Left lung (tissue), 10 donors: ENCODE measurements around the gene ZAR1L. TPM values are rescaled to one million over a fixed set of nuclear protein-coding genes. Genes with fewer than 3 reads are reported as not detected.

Experiments
- ATAC-seq: fragments of 200-7000 bp; cut with Tn5 transposase; one replicate; pipeline ENCODE4 v1.9.1; 2020; ENCODE audit warnings: moderate library complexity
- DNase-seq, 4 donors: peaks; one replicate each; pipeline ENCODE4 v3.0.0-alpha.2; 2013 to 2020
- H3K27ac ChIP-seq, 2 donors: fragments of 200-600 bp; sonication (generic) in 1 of 2; one replicate each; pipeline versions ENCODE4 v1.5.0 to v1.8.0; 2020 to 2021
- H3K27me3 ChIP-seq, 2 donors: fragments of 200-600 bp; sonication (generic) in 1 of 2; one replicate each; pipeline versions ENCODE4 v1.5.0 to v1.8.0; 2020 to 2021
- H3K36me3 ChIP-seq, 2 donors: fragments of 200-600 bp; sonication (generic) in 1 of 2; one replicate each; pipeline versions ENCODE4 v1.5.0 to v1.8.0; 2020 to 2021
- H3K4me1 ChIP-seq, 2 donors: fragments of 200-600 bp; one replicate each; pipeline ENCODE4 v1.8.0; 2021
- H3K4me3 ChIP-seq, 2 donors: fragments of 200-600 bp; sonication (generic) in 1 of 2; one replicate each; pipeline versions ENCODE4 v1.5.0 to v1.8.0; 2020 to 2021; ENCODE audit warnings: mild to moderate bottlenecking in 1 of 2
- H3K9me3 ChIP-seq, 2 donors: fragments of 200-600 bp; sonication (generic) in 1 of 2; one replicate each; pipeline versions ENCODE4 v1.5.0 to v1.8.0; 2020 to 2021
- CTCF ChIP-seq, 2 donors: fragments of 200-600 bp; sonication (generic) in 1 of 2; IDR thresholded peaks; one replicate each; pipeline versions ENCODE4 v1.5.0 to v1.8.0; 2021; ENCODE audit warnings: antibody characterized with exemption in 2 of 2
- intact Hi-C, 2 donors: fragments of 100-400 bp; cut with DNase I; formaldehyde crosslinking; loops; one replicate each; pipeline versions ENCODE4 v1.11.2 to v1.14.2; 2022
- polyA plus RNA-seq, 6 donors: library from polyadenylated mRNA; unstranded; fragments of 120-200 nt; gene quantifications; one replicate each; pipeline ENCODE4 v1.2.1, GENCODE V29; 2013; ENCODE audit not compliant: insufficient read length in 6 of 6
- total RNA-seq, 2 donors: library from RNA; stranded (reverse); fragmentation: NEBNext Ultra II Directional; extraction: Animal tissue kit (Norgen Biotek cat#: 25700); gene quantifications; one replicate each; pipeline ENCODE4 v1.2.1, GENCODE V29; 2021
- donor health status: DM: no; HTN: yes; CAD: no.
- donor health status: DM: no; HTN: no; CAD: no.

ZAR1L gene
- total and polyA plus RNA-seq, 8 donors = not detected

DNA sequence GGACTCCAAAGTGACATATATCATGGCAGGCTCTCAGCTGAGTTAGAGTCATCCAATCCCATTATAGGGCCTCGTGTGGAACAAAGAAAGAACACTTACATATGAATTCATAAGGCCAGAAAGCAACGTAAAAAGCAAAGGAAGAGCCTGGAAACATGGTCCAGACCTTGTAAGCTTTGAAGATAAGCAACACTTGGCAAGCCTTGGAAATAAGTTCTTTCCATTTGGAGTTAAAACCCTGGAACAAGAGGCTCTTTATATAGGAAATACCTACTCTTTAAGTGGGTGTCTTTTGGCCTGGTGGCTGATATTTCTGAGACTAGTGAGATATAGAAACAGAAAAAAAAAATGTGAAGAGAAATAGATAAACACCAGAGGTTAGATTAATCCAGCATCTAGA is 49.4 kb downstream of the ZAR1L start:
- Histone ChIP-seq H3K4me1 (peaks cover 8 to 25% of the 10 kb centered on the region in 2 donors), H3K27ac (peak overlapping the region in 1 of 2 donors; percentile 48), H3K4me3 (no peak overlapping the region), H3K27me3 (no peaks in the 10 kb centered on the region), H3K36me3 (peaks cover 0 to 73% of the 10 kb centered on the region in 2 donors), H3K9me3 (no peaks in the 10 kb centered on the region)
- no peak for DNase-seq
- ATAC-seq = no peak
- intact Hi-C loops = no loop called here
- no peak for TF ChIP-seq CTCF (IDR thresholded peaks at IDR 0.05)

GRCh38 chr13:32264407-32264806 is 50.8 kb downstream of the ZAR1L start:
- Histone ChIP-seq H3K27me3 (no peaks in the 10 kb centered on the region), H3K4me1 (peaks cover 10 to 27% of the 10 kb centered on the region in 2 donors), H3K27ac (peak overlapping the region in 1 of 2 donors; percentile 48), H3K36me3 (peaks cover 0 to 61% of the 10 kb centered on the region in 2 donors), H3K4me3 (no peak overlapping the region), H3K9me3 (no peaks in the 10 kb centered on the region)
- TF ChIP-seq CTCF (IDR thresholded peaks at IDR 0.05) = no peak
- intact Hi-C loops = no loop called here
- peak in 1 of 4 donors; percentile 43 for DNase-seq
- peak; percentile 12 for ATAC-seq

DNA sequence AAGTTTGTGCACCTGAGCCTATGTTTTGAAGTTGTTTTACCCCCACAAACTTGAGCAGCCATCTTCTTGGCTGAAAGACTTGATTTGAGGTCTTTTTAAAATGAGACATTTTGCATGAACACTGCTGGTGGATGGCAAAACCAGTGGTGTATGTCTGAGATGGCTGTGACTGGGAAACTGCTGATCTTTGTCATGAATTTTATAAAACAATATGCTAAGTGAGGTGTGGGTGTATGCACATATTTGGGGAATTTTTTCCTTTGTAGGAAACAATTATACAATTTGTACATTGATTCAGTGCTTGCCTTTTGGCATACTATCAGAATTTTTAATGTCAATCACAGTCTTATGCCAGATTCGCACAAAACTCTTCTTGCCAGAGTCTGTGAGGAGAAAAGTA is 52.5 kb downstream of the ZAR1L start:
- H3K4me3 ChIP-seq = no peak overlapping the region
- no peak for TF ChIP-seq CTCF (IDR thresholded peaks at IDR 0.05)
- H3K36me3 ChIP-seq = peaks cover 0 to 46% of the 10 kb centered on the region in 2 donors
- peak overlapping the region; percentile 38 to 60 for H3K27ac ChIP-seq
- peaks cover 10 to 27% of the 10 kb centered on the region in 2 donors for H3K4me1 ChIP-seq
- no peaks in the 10 kb centered on the region for H3K9me3 ChIP-seq
- DNase-seq = no peak
- no peak for ATAC-seq
- intact Hi-C loops = no loop called here
- no peaks in the 10 kb centered on the region for H3K27me3 ChIP-seq

GRCh38 chr13:32262165-32262564 is 53.0 kb downstream of the ZAR1L start:
- intact Hi-C loops = no loop called here
- Histone ChIP-seq H3K4me1 (peaks cover 10 to 27% of the 10 kb centered on the region in 2 donors), H3K36me3 (peaks cover 0 to 41% of the 10 kb centered on the region in 2 donors), H3K9me3 (no peaks in the 10 kb centered on the region), H3K27ac (peak overlapping the region; percentile 38 to 60), H3K27me3 (no peaks in the 10 kb centered on the region), H3K4me3 (no peak overlapping the region)
- ATAC-seq (no peak), DNase-seq (no peak)
- no peak for TF ChIP-seq CTCF (IDR thresholded peaks at IDR 0.05)

DNA sequence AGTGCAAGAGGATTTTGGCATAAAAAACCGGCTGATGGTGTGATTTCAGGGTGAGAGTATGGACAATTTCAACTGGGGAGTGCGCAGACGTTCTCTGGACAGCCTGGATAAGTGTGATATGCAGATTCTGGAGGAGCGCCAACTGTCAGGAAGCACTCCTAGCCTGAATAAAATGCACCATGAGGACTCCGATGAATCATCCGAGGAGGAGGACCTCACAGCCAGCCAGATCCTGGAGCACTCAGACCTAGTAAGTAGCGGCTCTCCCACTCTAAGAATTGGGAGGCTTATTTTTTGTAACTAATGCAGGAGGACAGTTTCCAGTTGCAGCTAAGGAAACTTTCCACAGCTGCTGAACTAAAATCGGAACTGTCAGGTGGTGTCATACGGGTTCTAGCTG is 53.6 kb downstream of the ZAR1L start:
- no peak for TF ChIP-seq CTCF (IDR thresholded peaks at IDR 0.05)
- H3K27me3 ChIP-seq = no peaks in the 10 kb centered on the region
- H3K4me1 ChIP-seq = peaks cover 10 to 27% of the 10 kb centered on the region in 2 donors
- H3K4me3 ChIP-seq = no peak overlapping the region
- H3K36me3 ChIP-seq = peaks cover 0 to 35% of the 10 kb centered on the region in 2 donors
- no peaks in the 10 kb centered on the region for H3K9me3 ChIP-seq
- ATAC-seq (peak; percentile 91), DNase-seq (peak in 2 of 4 donors; percentile 58 to 73)
- H3K27ac ChIP-seq = peak overlapping the region; percentile 57 to 60
- intact Hi-C loops = no loop called here
